ENCODE results near the gene ZNF142.

ZNF142 gene

DNA sequence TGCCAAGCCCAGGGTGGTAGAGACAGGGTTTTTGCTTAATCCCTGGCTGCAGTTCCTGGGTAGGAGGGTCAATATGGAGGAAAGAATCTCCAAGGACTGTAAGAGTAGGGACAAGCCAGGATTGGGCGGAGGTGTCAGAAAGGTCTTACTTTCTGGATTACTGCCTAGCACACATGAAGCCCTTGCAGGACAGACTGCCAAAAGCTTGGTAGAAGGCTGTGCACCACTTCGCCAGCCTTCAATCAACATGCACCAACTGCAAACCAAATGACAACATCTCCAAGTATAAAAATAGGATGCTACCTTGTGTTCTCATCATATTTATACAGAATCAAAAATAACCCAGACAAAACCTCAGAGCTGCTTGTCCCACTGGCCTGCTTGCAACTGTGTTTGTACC lies 3.7 kb downstream of the ZNF142 start:
- H3K36me3 ChIP-seq (ENCODE audit: control insufficient read depth in 2 of 2, insufficient read depth in 1 of 2, low read length in 2 of 2): peaks cover 53 to 75% of the 10 kb centered on the region in 2 experiments
- H3K9me3 ChIP-seq (ENCODE audit: control insufficient read depth, insufficient read depth, low read depth, low read length): no peaks in the 10 kb centered on the region
- H3K4me1 ChIP-seq (ENCODE audit: control insufficient read depth, insufficient read depth, low read length): no peaks in the 10 kb centered on the region
- no peak overlapping the region for H3K27ac ChIP-seq (ENCODE audit: extremely low read depth, low read depth, low read length)
- ChIA-PET POLR2A (no interaction called here), CTCF (interaction anchor here (1.0 to 1.3 kb wide), 3 partner anchors 9 to 354 kb away, joined by 3 to 6 read pairs (median 3); no protein-coding TSS in a partner anchor)
- no peak overlapping the region for H3K4me3 ChIP-seq (ENCODE audit: low read depth, low read length)
- no peak for TF ChIP-seq GLI2 (tag by site-specific recombination; IDR thresholded peaks at IDR 0.05; ENCODE audit: borderline replicate concordance, low read depth)
- TF ChIP-seq ZNF132 (tag by site-specific recombination; IDR thresholded peaks at IDR 0.05; ENCODE audit: borderline replicate concordance): no peak
- TF ChIP-seq ZNF544 (tag by site-specific recombination; IDR thresholded peaks at IDR 0.05): no peak
- no peak for TF ChIP-seq ZBTB21 (tag by site-specific recombination; IDR thresholded peaks at IDR 0.05)
- no peak for TF ChIP-seq ZNF114 (tag by site-specific recombination; IDR thresholded peaks at IDR 0.05)
- TF ChIP-seq, protein P1, sequence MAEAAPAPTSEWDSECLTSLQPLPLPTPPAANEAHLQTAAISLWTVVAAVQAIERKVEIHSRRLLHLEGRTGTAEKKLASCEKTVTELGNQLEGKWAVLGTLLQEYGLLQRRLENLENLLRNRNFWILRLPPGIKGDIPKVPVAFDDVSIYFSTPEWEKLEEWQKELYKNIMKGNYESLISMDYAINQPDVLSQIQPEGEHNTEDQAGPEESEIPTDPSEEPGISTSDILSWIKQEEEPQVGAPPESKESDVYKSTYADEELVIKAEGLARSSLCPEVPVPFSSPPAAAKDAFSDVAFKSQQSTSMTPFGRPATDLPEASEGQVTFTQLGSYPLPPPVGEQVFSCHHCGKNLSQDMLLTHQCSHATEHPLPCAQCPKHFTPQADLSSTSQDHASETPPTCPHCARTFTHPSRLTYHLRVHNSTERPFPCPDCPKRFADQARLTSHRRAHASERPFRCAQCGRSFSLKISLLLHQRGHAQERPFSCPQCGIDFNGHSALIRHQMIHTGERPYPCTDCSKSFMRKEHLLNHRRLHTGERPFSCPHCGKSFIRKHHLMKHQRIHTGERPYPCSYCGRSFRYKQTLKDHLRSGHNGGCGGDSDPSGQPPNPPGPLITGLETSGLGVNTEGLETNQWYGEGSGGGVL (tag by site-specific recombination; IDR thresholded peaks at IDR 0.05): no peak
- no peak for TF ChIP-seq OSR2 (tag by site-specific recombination; IDR thresholded peaks at IDR 0.05)
- no peak for TF ChIP-seq ZNF48 (tag by site-specific recombination; IDR thresholded peaks at IDR 0.05)
- no peak for TF ChIP-seq ZNF155 (tag by site-specific recombination; IDR thresholded peaks at IDR 0.05)
- TF ChIP-seq PRDM6 (tag by site-specific recombination; IDR thresholded peaks at IDR 0.05): no peak
- TF ChIP-seq ZFP41 (tag by site-specific recombination; IDR thresholded peaks at IDR 0.05; ENCODE audit: borderline replicate concordance): no peak
- TF ChIP-seq ZNF670 (tag by site-specific recombination; IDR thresholded peaks at IDR 0.05; ENCODE audit: low read depth): no peak
- TF ChIP-seq ZIC2 (tag by site-specific recombination; IDR thresholded peaks at IDR 0.05): no peak
- TF ChIP-seq ZBTB7A (tag by site-specific recombination; IDR thresholded peaks at IDR 0.05; ENCODE audit: low read depth): no peak
- no peak for TF ChIP-seq ZNF274 (IDR thresholded peaks at IDR 0.05; ENCODE audit: low read length)
- no peak for TF ChIP-seq ZNF274 (tag by site-specific recombination; IDR thresholded peaks at IDR 0.05; ENCODE audit: borderline replicate concordance)
- TF ChIP-seq, protein P2, sequence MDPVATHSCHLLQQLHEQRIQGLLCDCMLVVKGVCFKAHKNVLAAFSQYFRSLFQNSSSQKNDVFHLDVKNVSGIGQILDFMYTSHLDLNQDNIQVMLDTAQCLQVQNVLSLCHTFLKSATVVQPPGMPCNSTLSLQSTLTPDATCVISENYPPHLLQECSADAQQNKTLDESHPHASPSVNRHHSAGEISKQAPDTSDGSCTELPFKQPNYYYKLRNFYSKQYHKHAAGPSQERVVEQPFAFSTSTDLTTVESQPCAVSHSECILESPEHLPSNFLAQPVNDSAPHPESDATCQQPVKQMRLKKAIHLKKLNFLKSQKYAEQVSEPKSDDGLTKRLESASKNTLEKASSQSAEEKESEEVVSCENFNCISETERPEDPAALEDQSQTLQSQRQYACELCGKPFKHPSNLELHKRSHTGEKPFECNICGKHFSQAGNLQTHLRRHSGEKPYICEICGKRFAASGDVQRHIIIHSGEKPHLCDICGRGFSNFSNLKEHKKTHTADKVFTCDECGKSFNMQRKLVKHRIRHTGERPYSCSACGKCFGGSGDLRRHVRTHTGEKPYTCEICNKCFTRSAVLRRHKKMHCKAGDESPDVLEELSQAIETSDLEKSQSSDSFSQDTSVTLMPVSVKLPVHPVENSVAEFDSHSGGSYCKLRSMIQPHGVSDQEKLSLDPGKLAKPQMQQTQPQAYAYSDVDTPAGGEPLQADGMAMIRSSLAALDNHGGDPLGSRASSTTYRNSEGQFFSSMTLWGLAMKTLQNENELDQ (tag by site-specific recombination; IDR thresholded peaks at IDR 0.05; ENCODE audit: low read depth): no peak

DNA sequence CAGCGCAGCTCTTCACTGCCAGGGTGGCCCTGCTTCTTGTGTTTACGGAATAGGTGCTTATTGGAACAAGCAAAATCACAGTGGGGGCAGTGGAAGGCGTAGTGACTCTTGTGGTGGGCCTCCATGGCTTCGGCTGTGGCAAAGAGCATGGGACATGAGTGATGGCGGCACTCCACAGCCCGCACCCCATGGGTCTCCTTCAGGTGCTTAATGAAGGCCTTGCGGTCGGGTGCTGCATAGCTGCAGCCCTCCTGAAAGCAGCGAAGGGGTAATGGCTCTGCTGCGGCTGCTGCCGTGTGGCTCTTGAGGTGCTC lies 10.7 kb downstream of the ZNF142 start:
- H3K4me3 ChIP-seq (ENCODE audit: low read depth, low read length): no peak overlapping the region
- POLR2A ChIA-PET: interaction anchor here (1.3 kb wide), 1 partner anchor 11 kb away, joined by 5 read pairs; the partner anchor contains the start of genes BCS1L and ZNF142
- no peaks in the 10 kb centered on the region for H3K4me1 ChIP-seq (ENCODE audit: control insufficient read depth, insufficient read depth, low read length)
- TF ChIP-seq ZNF561 (tag by site-specific recombination; IDR thresholded peaks at IDR 0.05; ENCODE audit: borderline replicate concordance): no peak
- TF ChIP-seq ZNF660 (tag by site-specific recombination; IDR thresholded peaks at IDR 0.05): no peak
- TF ChIP-seq, protein P3, sequence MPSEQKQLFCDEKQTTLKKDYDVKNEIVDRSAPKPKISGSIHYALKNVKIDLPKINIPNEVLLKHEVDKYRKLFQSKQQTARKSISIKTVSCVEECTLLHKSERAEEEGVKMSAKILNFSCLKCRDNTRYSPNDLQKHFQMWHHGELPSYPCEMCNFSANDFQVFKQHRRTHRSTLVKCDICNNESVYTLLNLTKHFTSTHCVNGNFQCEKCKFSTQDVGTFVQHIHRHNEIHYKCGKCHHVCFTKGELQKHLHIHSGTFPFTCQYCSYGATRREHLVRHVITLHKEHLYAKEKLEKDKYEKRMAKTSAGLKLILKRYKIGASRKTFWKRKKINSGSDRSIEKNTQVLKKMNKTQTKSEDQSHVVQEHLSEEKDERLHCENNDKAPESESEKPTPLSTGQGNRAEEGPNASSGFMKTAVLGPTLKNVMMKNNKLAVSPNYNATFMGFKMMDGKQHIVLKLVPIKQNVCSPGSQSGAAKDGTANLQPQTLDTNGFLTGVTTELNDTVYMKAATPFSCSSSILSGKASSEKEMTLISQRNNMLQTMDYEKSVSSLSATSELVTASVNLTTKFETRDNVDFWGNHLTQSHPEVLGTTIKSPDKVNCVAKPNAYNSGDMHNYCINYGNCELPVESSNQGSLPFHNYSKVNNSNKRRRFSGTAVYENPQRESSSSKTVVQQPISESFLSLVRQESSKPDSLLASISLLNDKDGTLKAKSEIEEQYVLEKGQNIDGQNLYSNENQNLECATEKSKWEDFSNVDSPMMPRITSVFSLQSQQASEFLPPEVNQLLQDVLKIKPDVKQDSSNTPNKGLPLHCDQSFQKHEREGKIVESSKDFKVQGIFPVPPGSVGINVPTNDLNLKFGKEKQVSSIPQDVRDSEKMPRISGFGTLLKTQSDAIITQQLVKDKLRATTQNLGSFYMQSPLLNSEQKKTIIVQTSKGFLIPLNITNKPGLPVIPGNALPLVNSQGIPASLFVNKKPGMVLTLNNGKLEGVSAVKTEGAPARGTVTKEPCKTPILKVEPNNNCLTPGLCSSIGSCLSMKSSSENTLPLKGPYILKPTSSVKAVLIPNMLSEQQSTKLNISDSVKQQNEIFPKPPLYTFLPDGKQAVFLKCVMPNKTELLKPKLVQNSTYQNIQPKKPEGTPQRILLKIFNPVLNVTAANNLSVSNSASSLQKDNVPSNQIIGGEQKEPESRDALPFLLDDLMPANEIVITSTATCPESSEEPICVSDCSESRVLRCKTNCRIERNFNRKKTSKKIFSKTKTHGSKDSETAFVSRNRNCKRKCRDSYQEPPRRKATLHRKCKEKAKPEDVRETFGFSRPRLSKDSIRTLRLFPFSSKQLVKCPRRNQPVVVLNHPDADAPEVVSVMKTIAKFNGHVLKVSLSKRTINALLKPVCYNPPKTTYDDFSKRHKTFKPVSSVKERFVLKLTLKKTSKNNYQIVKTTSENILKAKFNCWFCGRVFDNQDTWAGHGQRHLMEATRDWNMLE (tag by site-specific recombination; conservative IDR thresholded peaks at IDR 0.05; ENCODE audit: low read depth): no peak
- TF ChIP-seq ZFHX2 (tag by site-specific recombination; conservative IDR thresholded peaks at IDR 0.05): no peak
- no peak for TF ChIP-seq KLF9 (tag by site-specific recombination; IDR thresholded peaks at IDR 0.05; ENCODE audit: low read depth)
- TF ChIP-seq ZNF202 (tag by site-specific recombination; IDR thresholded peaks at IDR 0.05; ENCODE audit: borderline replicate concordance): no peak
- TF ChIP-seq ZNF785 (tag by site-specific recombination; IDR thresholded peaks at IDR 0.05): no peak
- TF ChIP-seq ZNF132 (tag by site-specific recombination; IDR thresholded peaks at IDR 0.05; ENCODE audit: borderline replicate concordance): no peak
- TF ChIP-seq SETDB1 (IDR thresholded peaks at IDR 0.05; ENCODE audit: insufficient read length, low read length): no peak
- TF ChIP-seq KLF16 (tag by site-specific recombination; IDR thresholded peaks at IDR 0.05): no peak
- H3K9me3 ChIP-seq (ENCODE audit: control insufficient read depth, insufficient read depth, low read depth, low read length): no peaks in the 10 kb centered on the region
- H3K36me3 ChIP-seq (ENCODE audit: control insufficient read depth in 2 of 2, insufficient read depth in 1 of 2, low read length in 2 of 2): peaks cover 49 to 99% of the 10 kb centered on the region in 2 experiments
- H3K27ac ChIP-seq (ENCODE audit: extremely low read depth, low read depth, low read length): no peak overlapping the region
- CTCF ChIA-PET: interaction anchor here (0.6 to 2.6 kb wide), 16 partner anchors 8 to 609 kb away, joined by 3 to 16 read pairs (median 4); partner anchors contain the start of genes PLCD4, RNF25 and STK36
